ENCODE data around the gene SYT5.

GRCh38 chr19:55132453-55133129, 47.5 kb downstream of the SYT5 start:
- TF ChIP-seq NFE2 (IDR thresholded peaks at IDR 0.05; ENCODE audit: low read depth) (no peak), RFX5 (IDR thresholded peaks at IDR 0.05; ENCODE audit: low read depth, low read length) (no peak), TFE3 (CRISPR knock-in tag; IDR thresholded peaks at IDR 0.05) (no peak), ESRRB (CRISPR knock-in tag; IDR thresholded peaks at IDR 0.05; ENCODE audit: borderline replicate concordance) (no peak)
- TF ChIP-seq, protein P1, sequence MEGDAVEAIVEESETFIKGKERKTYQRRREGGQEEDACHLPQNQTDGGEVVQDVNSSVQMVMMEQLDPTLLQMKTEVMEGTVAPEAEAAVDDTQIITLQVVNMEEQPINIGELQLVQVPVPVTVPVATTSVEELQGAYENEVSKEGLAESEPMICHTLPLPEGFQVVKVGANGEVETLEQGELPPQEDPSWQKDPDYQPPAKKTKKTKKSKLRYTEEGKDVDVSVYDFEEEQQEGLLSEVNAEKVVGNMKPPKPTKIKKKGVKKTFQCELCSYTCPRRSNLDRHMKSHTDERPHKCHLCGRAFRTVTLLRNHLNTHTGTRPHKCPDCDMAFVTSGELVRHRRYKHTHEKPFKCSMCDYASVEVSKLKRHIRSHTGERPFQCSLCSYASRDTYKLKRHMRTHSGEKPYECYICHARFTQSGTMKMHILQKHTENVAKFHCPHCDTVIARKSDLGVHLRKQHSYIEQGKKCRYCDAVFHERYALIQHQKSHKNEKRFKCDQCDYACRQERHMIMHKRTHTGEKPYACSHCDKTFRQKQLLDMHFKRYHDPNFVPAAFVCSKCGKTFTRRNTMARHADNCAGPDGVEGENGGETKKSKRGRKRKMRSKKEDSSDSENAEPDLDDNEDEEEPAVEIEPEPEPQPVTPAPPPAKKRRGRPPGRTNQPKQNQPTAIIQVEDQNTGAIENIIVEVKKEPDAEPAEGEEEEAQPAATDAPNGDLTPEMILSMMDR (IDR thresholded peaks at IDR 0.05 in 2 of 3, conservative IDR thresholded peaks at IDR 0.05 in 1 of 3; ENCODE audit: insufficient read depth in 2 of 3, low read depth in 1 of 3, low read length in 3 of 3), result no peak
- TF ChIP-seq, protein P2, sequence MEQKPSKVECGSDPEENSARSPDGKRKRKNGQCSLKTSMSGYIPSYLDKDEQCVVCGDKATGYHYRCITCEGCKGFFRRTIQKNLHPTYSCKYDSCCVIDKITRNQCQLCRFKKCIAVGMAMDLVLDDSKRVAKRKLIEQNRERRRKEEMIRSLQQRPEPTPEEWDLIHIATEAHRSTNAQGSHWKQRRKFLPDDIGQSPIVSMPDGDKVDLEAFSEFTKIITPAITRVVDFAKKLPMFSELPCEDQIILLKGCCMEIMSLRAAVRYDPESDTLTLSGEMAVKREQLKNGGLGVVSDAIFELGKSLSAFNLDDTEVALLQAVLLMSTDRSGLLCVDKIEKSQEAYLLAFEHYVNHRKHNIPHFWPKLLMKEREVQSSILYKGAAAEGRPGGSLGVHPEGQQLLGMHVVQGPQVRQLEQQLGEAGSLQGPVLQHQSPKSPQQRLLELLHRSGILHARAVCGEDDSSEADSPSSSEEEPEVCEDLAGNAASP (IDR thresholded peaks at IDR 0.05), result no peak
